Activated gamma-delta T cell treated with anti-CD3 and anti-CD28 coated beads, Interleukin-2, amount 50 U/mL, for 16 hours (primary cell): ENCODE data around the gene CD81.
A peak's percentile ranks its signal among the peaks of the same experiment; 100 is the strongest.

ENCODE experiments used
- DNase-seq: peaks from one replicate; pipeline ENCODE4 v3.0.0-alpha.2; 2020; ENCODE audit warnings: low read depth

Gene CD81

DNA sequence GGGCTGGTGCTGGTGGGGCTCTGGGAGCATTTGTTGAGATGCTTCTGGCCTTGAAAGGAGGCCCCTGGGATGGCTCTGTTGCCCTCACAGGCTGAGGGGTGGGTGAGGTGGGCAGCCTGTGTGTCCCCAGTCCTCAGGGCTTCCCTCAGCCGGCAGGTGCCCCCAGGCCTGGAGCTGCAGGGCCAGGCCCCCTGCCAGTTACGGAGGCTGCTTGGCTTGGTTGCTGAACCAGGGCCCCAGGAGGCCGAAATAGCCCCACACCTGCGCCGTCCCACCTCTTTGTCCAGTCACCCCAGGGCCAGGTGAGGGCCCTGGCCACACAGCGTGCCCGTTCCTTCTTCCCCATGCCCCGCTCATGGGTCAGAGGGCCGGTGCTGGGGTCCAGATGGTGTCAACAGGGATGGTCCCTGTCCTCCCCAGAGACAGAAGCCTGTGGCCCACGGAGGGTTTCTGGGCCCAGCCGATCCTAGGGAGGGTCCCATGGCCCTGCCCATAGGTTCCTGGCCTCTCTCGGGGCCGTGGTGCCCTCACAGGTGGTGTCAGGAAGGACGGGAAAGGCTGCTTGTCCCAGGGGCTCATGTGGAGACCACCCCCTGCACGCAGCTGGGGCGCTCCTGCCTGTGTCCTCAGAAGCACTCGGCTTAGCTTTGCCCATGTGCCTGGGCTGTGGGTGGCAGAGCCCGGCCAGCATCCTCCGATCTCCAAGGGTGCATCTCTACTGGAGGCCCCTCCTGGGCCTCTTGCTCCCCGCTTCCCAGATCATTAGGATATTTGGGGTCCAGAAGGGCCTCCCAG, 14.3 kb downstream of the CD81 start:
- no peak for DNase-seq

DNA sequence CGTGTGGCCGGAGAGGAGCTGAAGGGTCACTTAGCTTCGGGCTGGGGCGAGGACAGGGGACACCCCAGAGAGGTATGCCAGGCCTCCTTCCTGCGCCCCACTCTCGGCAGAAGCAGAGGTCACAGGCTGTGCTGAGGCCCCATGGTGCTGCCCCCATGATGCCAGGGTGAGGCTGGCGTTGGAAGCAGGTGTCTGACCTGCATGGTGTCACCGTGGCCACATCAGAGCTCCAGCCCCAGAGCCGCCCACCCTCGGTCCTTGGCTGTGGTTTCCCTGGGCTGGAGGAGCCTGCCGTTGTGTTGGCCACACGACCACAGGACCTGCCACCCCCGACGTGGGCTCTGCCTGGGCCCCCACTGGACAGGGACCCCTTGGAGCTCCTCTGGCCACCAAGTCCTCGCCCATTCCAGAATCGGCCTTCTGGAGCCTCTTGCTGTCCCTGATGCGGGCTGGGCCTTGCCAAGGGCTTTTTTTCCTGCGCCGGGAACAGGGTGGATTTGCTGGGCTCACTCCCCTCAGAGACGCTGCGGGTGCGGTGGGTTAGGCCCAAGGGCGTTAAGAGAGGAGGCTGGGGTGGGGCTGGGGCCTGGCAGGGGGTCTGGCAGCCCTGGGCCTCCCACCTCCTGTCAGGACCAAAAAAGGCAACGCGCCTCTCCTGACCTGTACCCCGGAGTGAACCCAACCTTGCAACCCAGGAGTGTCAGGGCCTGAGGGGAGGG, 15.3 kb downstream of the CD81 start:
- DNase-seq: no peak

- no peak for DNase-seq
Measured at GRCh38 chr11:2393111-2393868, 16.2 kb downstream of the CD81 start.

DNA sequence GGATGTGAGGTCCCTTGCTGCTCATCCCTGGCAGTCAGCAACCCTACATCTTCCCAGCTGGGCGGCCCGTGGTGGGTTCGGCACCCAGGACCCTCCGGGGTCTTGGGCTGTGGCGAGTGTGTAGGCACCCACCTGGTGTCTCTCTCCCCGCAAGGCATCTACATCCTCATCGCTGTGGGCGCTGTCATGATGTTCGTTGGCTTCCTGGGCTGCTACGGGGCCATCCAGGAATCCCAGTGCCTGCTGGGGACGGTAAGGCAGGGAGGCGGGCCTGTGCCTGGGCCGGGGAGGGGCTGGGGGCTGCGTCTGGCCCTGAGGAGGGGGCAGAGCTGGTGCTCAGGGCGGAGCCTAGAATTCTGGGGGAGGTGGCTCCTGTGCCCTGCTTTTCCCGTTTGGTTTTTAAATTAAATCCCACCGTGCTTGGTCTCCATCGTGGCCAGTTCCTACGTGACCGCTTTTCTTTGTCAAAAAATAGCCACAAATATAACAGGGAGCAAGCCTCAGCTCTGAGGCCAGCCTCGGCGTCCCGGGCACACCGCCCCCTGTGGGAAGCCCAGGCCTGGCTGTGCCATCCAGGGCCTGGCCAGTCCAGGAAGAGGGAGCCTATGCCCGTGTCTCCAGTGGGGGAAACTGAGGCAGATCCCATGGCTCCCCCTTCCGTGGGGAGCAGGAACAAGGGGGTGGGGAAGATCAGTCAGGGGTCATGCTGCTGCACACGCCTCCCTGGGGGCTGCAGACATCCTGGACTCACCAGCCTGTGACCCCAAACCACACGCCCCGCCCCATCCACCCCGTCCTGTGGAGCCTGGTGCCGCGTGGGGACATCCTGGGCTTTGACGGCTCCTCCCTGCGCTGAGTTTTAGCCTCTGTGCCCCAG, 17.1 kb downstream of the CD81 start:
- DNase-seq: no peak

- no peak for DNase-seq
Measured at GRCh38 chr11:2394818-2395105, 17.7 kb downstream of the CD81 start.

DNA sequence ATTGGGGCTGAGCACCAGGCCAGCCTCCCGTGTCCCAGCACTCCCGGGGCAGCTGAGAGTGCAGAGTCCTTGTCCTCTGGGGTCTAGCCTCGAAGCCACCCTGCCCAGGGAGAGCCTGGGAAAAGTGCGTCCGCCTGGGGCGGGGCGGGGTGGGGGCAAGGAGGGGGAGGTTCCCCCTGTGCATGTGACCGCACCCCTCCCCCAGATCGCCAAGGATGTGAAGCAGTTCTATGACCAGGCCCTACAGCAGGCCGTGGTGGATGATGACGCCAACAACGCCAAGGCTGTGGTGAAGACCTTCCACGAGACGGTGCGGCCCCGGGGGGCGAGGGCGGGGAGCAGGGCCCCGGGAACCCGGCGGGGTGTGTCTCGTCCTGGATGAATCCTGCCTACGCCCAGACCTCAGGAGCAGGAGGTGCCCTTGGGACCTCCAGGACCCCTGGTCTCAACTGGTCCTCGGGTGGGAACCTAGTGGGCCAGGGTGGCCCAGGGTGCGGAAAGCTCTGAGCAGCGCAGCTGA, 18.2 kb downstream of the CD81 start:
- DNase-seq: no peak

GRCh38 chr11:2395856-2396255, 18.7 kb downstream of the CD81 start:
- DNase-seq: no peak

DNA sequence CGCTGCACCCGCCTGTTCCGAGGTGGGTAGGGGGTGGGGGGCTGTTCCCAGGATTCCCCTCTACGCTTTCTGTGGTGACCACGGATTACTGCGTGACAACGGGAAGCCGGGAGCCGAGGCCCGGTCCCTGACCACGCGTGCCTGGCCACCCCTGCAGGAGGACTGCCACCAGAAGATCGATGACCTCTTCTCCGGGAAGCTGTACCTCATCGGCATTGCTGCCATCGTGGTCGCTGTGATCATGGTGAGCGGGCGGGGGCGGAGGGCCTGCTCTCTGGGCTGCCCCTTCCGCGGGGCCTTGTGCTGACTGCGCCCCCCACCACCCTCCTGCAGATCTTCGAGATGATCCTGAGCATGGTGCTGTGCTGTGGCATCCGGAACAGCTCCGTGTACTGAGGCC, 19.4 kb downstream of the CD81 start:
- no peak for DNase-seq

DNA sequence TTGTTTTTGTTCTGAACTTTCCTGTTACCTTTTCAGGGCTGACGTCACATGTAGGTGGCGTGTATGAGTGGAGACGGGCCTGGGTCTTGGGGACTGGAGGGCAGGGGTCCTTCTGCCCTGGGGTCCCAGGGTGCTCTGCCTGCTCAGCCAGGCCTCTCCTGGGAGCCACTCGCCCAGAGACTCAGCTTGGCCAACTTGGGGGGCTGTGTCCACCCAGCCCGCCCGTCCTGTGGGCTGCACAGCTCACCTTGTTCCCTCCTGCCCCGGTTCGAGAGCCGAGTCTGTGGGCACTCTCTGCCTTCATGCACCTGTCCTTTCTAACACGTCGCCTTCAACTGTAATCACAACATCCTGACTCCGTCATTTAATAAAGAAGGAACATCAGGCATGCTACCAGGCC, 19.9 kb downstream of the CD81 start:
- no peak for DNase-seq

- DNase-seq: no peak
Measured at GRCh38 chr11:2398664-2399355, 21.7 kb downstream of the CD81 start.

DNA sequence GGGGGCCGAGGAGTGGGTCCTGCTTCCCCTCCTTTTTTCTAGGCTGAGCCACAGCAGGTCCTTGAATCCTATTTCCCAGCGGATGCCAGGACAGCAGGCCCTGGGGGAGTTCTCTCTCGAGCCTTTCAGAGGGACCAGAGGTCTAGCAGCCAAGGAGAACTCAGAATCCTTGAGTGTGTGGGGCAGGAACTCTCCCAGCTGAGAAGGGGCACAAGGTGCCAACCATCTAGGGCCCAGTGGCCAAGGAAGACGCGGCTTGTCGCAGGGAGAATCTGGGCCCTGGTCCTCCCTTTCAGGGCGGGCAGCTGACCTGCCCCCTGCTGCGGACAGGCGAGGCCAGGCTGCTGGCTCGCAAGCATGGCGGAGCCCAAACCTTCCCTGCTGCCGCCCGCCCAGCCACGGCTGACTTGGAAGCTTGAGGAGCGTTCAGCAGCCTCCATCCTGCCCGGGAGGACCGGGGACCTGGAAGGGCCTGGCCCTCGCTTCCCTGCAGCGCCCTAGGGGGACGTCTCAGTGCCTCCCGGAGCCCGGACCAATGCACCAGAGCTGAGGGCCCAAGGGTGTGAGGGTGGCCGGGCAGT, 22.5 kb downstream of the CD81 start:
- DNase-seq: no peak

GRCh38 chr11:2400069-2400761, 23.1 kb downstream of the CD81 start, which contains the start of gene TSSC4:
TSS of gene TSSC4 (plus strand) at chr11:2400750. CDS start at chr11:2402634, 1,884 bp downstream.
- peak; percentile 99 for DNase-seq

- DNase-seq: no peak
Measured at GRCh38 chr11:2400762-2401435, 23.8 kb downstream of the CD81 start.

DNA sequence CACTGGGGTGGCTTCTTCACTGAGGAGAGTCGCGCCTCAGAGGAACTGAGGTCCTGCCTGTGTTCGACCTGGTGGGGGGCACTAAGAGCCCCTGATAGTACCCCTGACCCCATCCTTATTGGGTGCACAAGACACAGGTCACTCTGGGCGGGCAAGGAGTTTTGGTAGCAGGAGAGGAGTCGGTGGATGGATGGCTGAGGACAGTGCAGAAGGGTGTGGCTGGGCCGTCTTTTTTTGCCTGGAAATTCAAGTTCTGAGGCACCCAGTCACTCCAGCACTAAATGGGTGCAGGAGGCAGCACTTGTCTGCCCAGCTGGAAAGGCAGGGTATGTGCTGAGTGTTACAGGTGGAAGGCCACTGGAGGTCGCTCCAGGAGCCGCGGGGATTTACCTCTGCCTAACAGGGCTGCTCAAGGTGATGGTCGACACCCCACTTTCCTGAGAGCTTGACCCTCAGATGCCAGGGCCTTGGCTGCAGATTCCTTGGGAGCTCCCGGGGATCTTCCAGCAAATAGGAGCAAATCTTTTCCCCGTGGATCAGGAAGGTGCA, 24.4 kb downstream of the CD81 start:
- DNase-seq: no peak

DNA sequence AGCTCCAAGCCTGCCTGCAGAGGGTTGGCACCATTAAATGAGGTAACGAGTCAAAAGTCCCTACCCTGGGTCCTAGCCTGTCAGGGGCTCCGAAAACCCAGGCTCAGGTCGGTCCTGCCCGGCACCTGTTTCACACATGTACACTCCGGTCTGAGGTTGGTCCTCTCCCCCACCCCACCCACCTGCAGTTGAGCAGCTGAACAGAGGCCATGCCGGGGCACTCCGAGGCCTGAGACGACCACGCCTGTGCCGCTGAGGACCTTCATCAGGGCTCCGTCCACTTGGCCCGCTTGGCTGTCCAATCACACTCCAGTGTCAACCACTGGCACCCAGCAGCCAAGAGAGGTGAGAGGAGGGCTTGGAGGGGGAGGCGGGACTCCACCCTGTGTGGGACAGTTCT, 25.0 kb downstream of the CD81 start:
- DNase-seq: no peak

- no peak for DNase-seq
Measured at GRCh38 chr11:2402890-2403645, 26.0 kb downstream of the CD81 start.

DNA sequence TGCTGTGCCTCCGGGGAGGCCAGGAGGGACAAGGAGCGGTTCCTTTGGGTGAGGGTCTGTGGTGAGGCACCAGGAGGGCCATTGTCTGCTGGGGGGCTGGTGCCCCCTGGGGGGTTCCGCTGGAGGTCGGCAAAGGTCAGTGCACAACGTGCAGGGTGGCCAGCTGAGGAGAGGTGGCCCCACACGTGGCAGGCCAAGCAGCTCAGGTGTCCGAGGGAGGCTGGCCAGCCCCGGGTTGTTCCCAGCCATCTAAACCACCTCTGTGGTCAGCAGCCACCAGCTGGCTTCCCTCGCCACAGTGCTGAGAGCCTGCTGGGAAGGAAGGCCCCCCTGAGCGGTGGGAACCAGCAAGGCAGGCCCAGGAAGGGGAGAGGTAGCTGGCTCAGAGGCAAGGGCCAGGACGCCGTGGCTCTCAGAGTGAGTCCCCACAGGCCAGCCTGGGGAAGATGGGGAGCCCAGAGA, 27.7 kb downstream of the CD81 start:
- no peak for DNase-seq

GRCh38 chr11:2406451-2406850, 29.3 kb downstream of the CD81 start:
- no peak for DNase-seq
